Parathyroid adenoma (tissue), 2 donors: ENCODE data around the gene PPCS.

Experiments used
- H2AFZ ChIP-seq: fragments of 300-600 bp; sonication (generic); one replicate; pipeline ENCODE4 v1.7.0; 2017; ENCODE audit warnings: antibody characterized with exemption, mild to moderate bottlenecking
- H3K27ac ChIP-seq: fragments of 300-600 bp; sonication (generic); one replicate; pipeline ENCODE4 v1.7.0; 2017
- H3K27me3 ChIP-seq: fragments of 300-600 bp; sonication (generic); one replicate; pipeline ENCODE4 v1.7.0; 2017; ENCODE audit warnings: low read length; ENCODE audit not compliant: control insufficient read depth, insufficient read depth
- H3K36me3 ChIP-seq: fragments of 300-600 bp; sonication (generic); one replicate; pipeline ENCODE4 v1.7.0; 2017; ENCODE audit warnings: low read length; ENCODE audit not compliant: control insufficient read depth, insufficient read depth
- H3K4me1 ChIP-seq: fragments of 300-600 bp; sonication (generic); one replicate; pipeline ENCODE4 v1.7.0; 2017; ENCODE audit warnings: control low read depth
- H3K4me2 ChIP-seq: fragments of 300-600 bp; sonication (generic); one replicate; pipeline ENCODE4 v1.7.0; 2017; ENCODE audit warnings: low read length
- H3K4me3 ChIP-seq: fragments of 300-600 bp; sonication (generic); one replicate; pipeline ENCODE4 v1.7.0; 2017; ENCODE audit warnings: low read depth, low read length
- H3K79me2 ChIP-seq: fragments of 300-600 bp; sonication (generic); one replicate; pipeline ENCODE4 v1.7.0; 2017; ENCODE audit warnings: control low read depth
- H3K9ac ChIP-seq: fragments of 300-600 bp; sonication (generic); one replicate; pipeline ENCODE4 v1.7.0; 2017; ENCODE audit warnings: mild to moderate bottlenecking
- H3K9me3 ChIP-seq: fragments of 300-600 bp; sonication (generic); one replicate; pipeline ENCODE4 v1.7.0; 2017; ENCODE audit warnings: low read length; ENCODE audit not compliant: control insufficient read depth
- CTCF ChIP-seq: fragments of 300-600 bp; sonication (generic); IDR thresholded peaks from one replicate; pipeline ENCODE4 v1.7.0; 2017; ENCODE audit warnings: antibody characterized with exemption, mild to moderate bottlenecking
- donor health status: primary hyperparathyroidism.

The PPCS gene

GRCh38 chr1:42449256-42449655 is 7.1 kb upstream of the PPCS start:
- H3K79me2 ChIP-seq = no peaks in the 10 kb centered on the region
- H3K27ac ChIP-seq = no peak overlapping the region
- H3K9me3 ChIP-seq = no peaks in the 10 kb centered on the region
- TF ChIP-seq CTCF = no peak
- H3K4me3 ChIP-seq = no peak overlapping the region
- H3K27me3 ChIP-seq = no peaks in the 10 kb centered on the region
- H3K9ac ChIP-seq = no peak overlapping the region
- H2AFZ ChIP-seq = no peak overlapping the region
- H3K4me1 ChIP-seq = no peaks in the 10 kb centered on the region
- H3K4me2 ChIP-seq = no peak overlapping the region
- H3K36me3 ChIP-seq = no peaks in the 10 kb centered on the region

- Histone ChIP-seq H3K9me3 (no peaks in the 10 kb centered on the region), H3K4me3 (no peak overlapping the region), H3K27ac (no peak overlapping the region), H3K36me3 (no peaks in the 10 kb centered on the region), H2AFZ (no peak overlapping the region), H3K27me3 (no peaks in the 10 kb centered on the region), H3K4me2 (no peak overlapping the region), H3K9ac (no peak overlapping the region), H3K79me2 (no peaks in the 10 kb centered on the region), H3K4me1 (no peaks in the 10 kb centered on the region)
- TF ChIP-seq CTCF = no peak
Measured at GRCh38 chr1:42450061-42450460, 6.3 kb upstream of the PPCS start.

- Histone ChIP-seq H3K36me3 (no peaks in the 10 kb centered on the region), H3K9me3 (no peaks in the 10 kb centered on the region), H3K9ac (no peak overlapping the region), H3K4me3 (no peak overlapping the region), H3K4me1 (peaks cover 4% of the 10 kb centered on the region), H3K27me3 (no peaks in the 10 kb centered on the region), H2AFZ (no peak overlapping the region), H3K79me2 (peaks cover 5% of the 10 kb centered on the region), H3K27ac (no peak overlapping the region), H3K4me2 (no peak overlapping the region)
- no peak for TF ChIP-seq CTCF
Measured at GRCh38 chr1:42453386-42453785, 3.0 kb upstream of the PPCS start.

- Histone ChIP-seq H3K27ac (no peak overlapping the region), H3K27me3 (no peaks in the 10 kb centered on the region), H3K9ac (no peak overlapping the region), H3K36me3 (no peaks in the 10 kb centered on the region), H3K4me2 (no peak overlapping the region), H3K9me3 (no peaks in the 10 kb centered on the region), H3K4me3 (no peak overlapping the region), H2AFZ (no peak overlapping the region), H3K4me1 (peaks cover 4% of the 10 kb centered on the region), H3K79me2 (peaks cover 5% of the 10 kb centered on the region)
- no peak for TF ChIP-seq CTCF
Measured at GRCh38 chr1:42454403-42454802, 1.9 kb upstream of the PPCS start.

GRCh38 chr1:42456754-42457089 is 379 bp downstream of the PPCS start:
- Histone ChIP-seq H3K4me1 (peaks cover 4% of the 10 kb centered on the region), H3K27ac (peak overlapping the region; percentile 99), H3K4me2 (peak overlapping the region; percentile 91), H3K4me3 (peak overlapping the region; percentile 95), H3K27me3 (no peaks in the 10 kb centered on the region), H3K9me3 (no peaks in the 10 kb centered on the region), H2AFZ (peak overlapping the region; percentile 95), H3K79me2 (peaks cover 5% of the 10 kb centered on the region), H3K36me3 (no peaks in the 10 kb centered on the region), H3K9ac (peak overlapping the region; percentile 80)
- no peak for TF ChIP-seq CTCF
